Fibroblast of lung (primary cell): ENCODE results near the gene IL1RN. TPM values are rescaled to one million over a fixed set of nuclear protein-coding genes. Genes with fewer than 3 reads are reported as not detected.
A peak's percentile ranks its signal among the peaks of the same experiment; 100 is the strongest.

ENCODE experiments used
- DNase-seq, 2 donors: peaks; one replicate each; pipeline versions ENCODE4 v3.0.0 to v3.0.0-alpha.2; 2010; ENCODE audit warnings: low read depth in 2 of 2
- H2AFZ ChIP-seq: 2 replicates; pipeline ENCODE4 v1.5.1; 2012; ENCODE audit warnings: low read length, control low read depth, inconsistent platforms
- H3K27ac ChIP-seq: 2 replicates; pipeline ENCODE4 v1.5.1; 2011; ENCODE audit warnings: low read length, control low read depth; ENCODE audit not compliant: insufficient read depth
- H3K27me3 ChIP-seq: 2 replicates; pipeline ENCODE4 v1.5.1; 2011; ENCODE audit warnings: mild to moderate bottlenecking, low read length; ENCODE audit not compliant: control insufficient read depth, insufficient read depth
- H3K36me3 ChIP-seq: 2 replicates; pipeline ENCODE4 v1.5.1; 2011; ENCODE audit warnings: low read length; ENCODE audit not compliant: control insufficient read depth, insufficient read depth
- H3K4me1 ChIP-seq: 2 replicates; pipeline ENCODE4 v1.5.1; 2011; ENCODE audit warnings: low read length; ENCODE audit not compliant: control insufficient read depth, insufficient read depth; ENCODE audit errors: extremely low read depth
- H3K4me2 ChIP-seq: 2 replicates; pipeline ENCODE4 v1.5.1; 2011; ENCODE audit warnings: low read length, control low read depth; ENCODE audit not compliant: insufficient read depth; ENCODE audit errors: extremely low read depth
- H3K4me3 ChIP-seq, 4 experiments: fragments of 200-600 bp in 1 of 4; sonication (generic) in 1 of 4; replicated peaks in 1 of 4; 2 replicates each; pipeline ENCODE4 v1.5.1; 2011 to 2016; ENCODE audit warnings: low read length in 4 of 4, low read depth in 3 of 4, mild to moderate bottlenecking in 3 of 4, control low read depth in 2 of 4, inconsistent platforms in 1 of 4, mixed read lengths in 1 of 4; ENCODE audit not compliant: insufficient read depth in 1 of 4; ENCODE audit errors: control extremely low read depth in 1 of 4
- H3K79me2 ChIP-seq: 2 replicates; pipeline ENCODE4 v1.5.1; 2012; ENCODE audit warnings: mild to moderate bottlenecking, low read length, inconsistent platforms; ENCODE audit not compliant: control insufficient read depth, insufficient read depth
- H3K9ac ChIP-seq: 2 replicates; pipeline ENCODE4 v1.5.1; 2011; ENCODE audit warnings: mild to moderate bottlenecking, low read length, control low read depth; ENCODE audit not compliant: insufficient read depth
- H3K9me3 ChIP-seq: 2 replicates; pipeline ENCODE4 v1.5.1; 2012; ENCODE audit warnings: low read depth, low read length; ENCODE audit not compliant: control insufficient read depth, insufficient read depth
- H4K20me1 ChIP-seq: 2 replicates; pipeline ENCODE4 v1.5.1; 2011; ENCODE audit warnings: low read length; ENCODE audit not compliant: control insufficient read depth, insufficient read depth; ENCODE audit errors: extremely low read depth
- EZH2 ChIP-seq: IDR thresholded peaks from 2 replicates; pipeline ENCODE4 v1.5.1; 2012; ENCODE audit warnings: low read length, control low read depth, mild to moderate bottlenecking; ENCODE audit errors: missing control alignments
- polyA plus RNA-seq, 2 donors: library from polyadenylated mRNA; depleted of rRNA in 1 of 2; stranded (reverse) in 1 of 2; unstranded in 1 of 2; fragments of >200 nt; gene quantifications; 2 replicates each; pipeline ENCODE4 v1.2.1, GENCODE V29; 2011 to 2012; ENCODE audit warnings: missing spikeins in 1 of 2
- total RNA-seq: library from RNA; depleted of rRNA; stranded (reverse); fragments of >200 nt; gene quantifications from 2 replicates; pipeline ENCODE4 v1.2.1, GENCODE V29; 2014
- TF ChIP-seq, protein P1 (sequence below), 2 donors: IDR thresholded peaks in 1 of 2; conservative IDR thresholded peaks in 1 of 2; 1 replicate in 1 of 2; 2 replicates in 1 of 2; pipeline ENCODE4 v1.5.1; 2011 to 2012; ENCODE audit warnings: low read length in 2 of 2, control low read depth in 1 of 2, inconsistent platforms in 1 of 2, low read depth in 1 of 2, mild to moderate bottlenecking in 1 of 2

IL1RN gene
- total and polyA plus RNA-seq, 2 donors (not counting 1 experiment from before 2014, with no cell fraction given): 0.06 TPM; not detected in 1

DNA sequence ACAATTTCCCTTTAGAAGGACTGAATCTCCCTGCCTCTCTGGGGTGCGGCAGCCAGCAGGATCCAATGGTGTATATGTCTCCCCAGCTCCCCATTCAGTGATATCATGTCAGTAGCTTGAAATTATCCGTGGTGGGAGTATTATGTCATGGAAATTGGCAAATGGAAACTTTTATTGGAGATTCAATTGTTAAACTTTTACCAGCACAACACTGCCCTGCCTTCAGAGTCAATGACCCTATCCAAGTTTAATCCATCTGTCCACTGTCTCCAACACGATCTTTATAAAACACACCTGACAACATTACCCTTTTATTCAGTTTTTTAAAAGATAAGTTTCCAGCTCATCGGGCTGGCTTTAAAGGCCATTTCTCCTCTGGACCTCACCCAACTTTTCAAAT is 5.0 kb upstream of the IL1RN start:
- Histone ChIP-seq H3K27ac (no peak overlapping the region), H3K36me3 (no peaks in the 10 kb centered on the region), H3K4me2 (no peak overlapping the region), H3K9me3 (no peaks in the 10 kb centered on the region), H3K79me2 (no peaks in the 10 kb centered on the region), H3K9ac (no peak overlapping the region), H4K20me1 (no peaks in the 10 kb centered on the region), H3K4me3 (no peak overlapping the region), H2AFZ (no peak overlapping the region), H3K27me3 (peaks cover 6% of the 10 kb centered on the region), H3K4me1 (no peaks in the 10 kb centered on the region)
- TF ChIP-seq EZH2: no peak
- TF ChIP-seq, protein P1, sequence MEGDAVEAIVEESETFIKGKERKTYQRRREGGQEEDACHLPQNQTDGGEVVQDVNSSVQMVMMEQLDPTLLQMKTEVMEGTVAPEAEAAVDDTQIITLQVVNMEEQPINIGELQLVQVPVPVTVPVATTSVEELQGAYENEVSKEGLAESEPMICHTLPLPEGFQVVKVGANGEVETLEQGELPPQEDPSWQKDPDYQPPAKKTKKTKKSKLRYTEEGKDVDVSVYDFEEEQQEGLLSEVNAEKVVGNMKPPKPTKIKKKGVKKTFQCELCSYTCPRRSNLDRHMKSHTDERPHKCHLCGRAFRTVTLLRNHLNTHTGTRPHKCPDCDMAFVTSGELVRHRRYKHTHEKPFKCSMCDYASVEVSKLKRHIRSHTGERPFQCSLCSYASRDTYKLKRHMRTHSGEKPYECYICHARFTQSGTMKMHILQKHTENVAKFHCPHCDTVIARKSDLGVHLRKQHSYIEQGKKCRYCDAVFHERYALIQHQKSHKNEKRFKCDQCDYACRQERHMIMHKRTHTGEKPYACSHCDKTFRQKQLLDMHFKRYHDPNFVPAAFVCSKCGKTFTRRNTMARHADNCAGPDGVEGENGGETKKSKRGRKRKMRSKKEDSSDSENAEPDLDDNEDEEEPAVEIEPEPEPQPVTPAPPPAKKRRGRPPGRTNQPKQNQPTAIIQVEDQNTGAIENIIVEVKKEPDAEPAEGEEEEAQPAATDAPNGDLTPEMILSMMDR (conservative IDR thresholded peaks at IDR 0.05 in 1 of 2, IDR thresholded peaks at IDR 0.05 in 1 of 2; ENCODE audit: low read depth in 1 of 2, low read length in 2 of 2): no peak
- no peak for DNase-seq

DNA sequence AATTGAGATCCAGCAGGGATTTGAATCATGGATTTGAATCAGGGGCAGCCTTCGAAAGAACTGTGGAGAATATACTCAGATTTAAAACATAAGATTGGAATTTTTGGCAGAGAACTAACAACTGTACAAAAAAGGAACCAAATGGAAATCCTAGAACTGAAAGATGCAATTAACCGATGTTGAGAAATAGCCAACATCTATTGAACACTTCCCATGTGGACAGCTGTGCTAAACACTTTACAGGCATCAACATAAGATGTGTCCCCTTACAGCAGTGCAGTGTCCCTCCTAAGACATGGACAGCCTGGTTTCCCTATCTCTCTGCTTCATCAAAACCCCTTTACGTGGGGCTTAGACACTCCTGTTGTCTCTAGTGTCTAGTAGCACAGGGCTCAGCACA is 3.7 kb upstream of the IL1RN start:
- TF ChIP-seq EZH2: no peak
- TF ChIP-seq, protein P1 (conservative IDR thresholded peaks at IDR 0.05 in 1 of 2, IDR thresholded peaks at IDR 0.05 in 1 of 2; ENCODE audit: low read depth in 1 of 2, low read length in 2 of 2): no peak
- no peak for DNase-seq
- Histone ChIP-seq H3K27ac (no peak overlapping the region), H3K4me1 (no peaks in the 10 kb centered on the region), H4K20me1 (no peaks in the 10 kb centered on the region), H3K9me3 (no peaks in the 10 kb centered on the region), H3K79me2 (no peaks in the 10 kb centered on the region), H3K36me3 (no peaks in the 10 kb centered on the region), H3K4me2 (no peak overlapping the region), H3K27me3 (peaks cover 6% of the 10 kb centered on the region), H2AFZ (no peak overlapping the region), H3K4me3 (no peak overlapping the region), H3K9ac (no peak overlapping the region)

DNA sequence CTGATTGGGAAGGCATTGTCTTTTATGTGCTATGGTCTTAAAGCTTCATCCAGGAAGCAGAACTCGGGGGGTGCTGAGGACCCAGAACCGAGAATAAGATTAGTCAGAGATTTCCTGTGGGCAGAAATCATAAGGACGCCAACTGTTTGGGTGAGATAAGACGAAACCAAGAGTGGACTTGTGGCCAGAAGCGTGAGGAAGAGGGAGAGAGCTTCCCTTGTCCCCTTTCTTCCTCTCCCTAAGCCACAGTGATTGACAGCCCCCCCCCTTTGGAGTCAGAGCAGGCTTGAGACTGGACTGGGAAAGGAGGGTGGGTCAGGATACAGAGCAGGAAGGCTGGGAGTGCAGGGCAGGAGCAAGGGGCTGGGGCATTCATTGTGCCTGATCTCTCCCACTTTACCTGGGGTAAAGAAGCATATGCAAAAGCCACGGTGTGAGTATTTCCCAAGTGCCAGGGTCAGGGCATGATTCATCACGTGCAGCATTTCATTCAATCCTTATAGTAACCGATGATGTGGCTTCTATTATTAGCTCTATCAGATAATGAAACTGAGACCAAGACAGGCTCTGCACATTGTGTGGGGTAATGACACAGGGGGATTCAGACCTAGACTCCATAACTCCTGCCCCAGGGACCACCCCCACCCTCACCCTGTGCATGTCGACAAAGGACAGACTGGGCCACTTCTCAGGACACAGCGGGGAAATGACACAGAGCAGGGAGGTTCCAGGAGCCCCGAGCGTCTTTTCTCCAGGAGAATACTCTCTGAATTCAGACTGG is 3.0 kb upstream of the IL1RN start:
- Histone ChIP-seq H3K4me3 (no peak overlapping the region), H3K27me3 (peaks cover 6% of the 10 kb centered on the region), H3K9me3 (no peaks in the 10 kb centered on the region), H3K4me2 (no peak overlapping the region), H4K20me1 (no peaks in the 10 kb centered on the region), H3K4me1 (no peaks in the 10 kb centered on the region), H3K79me2 (no peaks in the 10 kb centered on the region), H3K27ac (no peak overlapping the region), H2AFZ (no peak overlapping the region), H3K9ac (no peak overlapping the region), H3K36me3 (no peaks in the 10 kb centered on the region)
- TF ChIP-seq, protein P1 (conservative IDR thresholded peaks at IDR 0.05 in 1 of 2, IDR thresholded peaks at IDR 0.05 in 1 of 2; ENCODE audit: low read depth in 1 of 2, low read length in 2 of 2): no peak
- TF ChIP-seq EZH2: no peak
- DNase-seq: peak; percentile 25 to 34
